HG03575 (cell line): ENCODE data around the gene LAMB1.

ENCODE experiments used
- ATAC-seq: cut with Tn5 transposase; IDR thresholded peaks from one replicate; pipeline ENCODE4 v1.9.1; 2021; ENCODE audit not compliant: unreplicated experiment, insufficient number of reproducible peaks, low FRiP score; ENCODE audit errors: extremely low read depth

The LAMB1 gene

GRCh38 chr7:108001764-108002725 is 916 bp downstream of the LAMB1 start:
- ATAC-seq, result no peak

GRCh38 chr7:108000875-108001763 is 1.8 kb downstream of the LAMB1 start:
- no peak for ATAC-seq

- no peak for ATAC-seq
Observed at GRCh38 chr7:107999779-108000560, 3.0 kb downstream of the LAMB1 start.

- ATAC-seq, result no peak
Observed at GRCh38 chr7:107998660-107999480, 4.1 kb downstream of the LAMB1 start.

GRCh38 chr7:107998150-107998549 is 4.8 kb downstream of the LAMB1 start:
- no peak for ATAC-seq

- no peak for ATAC-seq
Observed at GRCh38 chr7:107996072-107996882, 6.7 kb downstream of the LAMB1 start.

GRCh38 chr7:107995184-107996071 is 7.5 kb downstream of the LAMB1 start:
- ATAC-seq, result no peak

GRCh38 chr7:107994421-107995030 is 8.4 kb downstream of the LAMB1 start:
- ATAC-seq, result no peak

GRCh38 chr7:107993891-107994291 is 9.1 kb downstream of the LAMB1 start:
- no peak for ATAC-seq

GRCh38 chr7:107989618-107990373 is 13.2 kb downstream of the LAMB1 start:
- no peak for ATAC-seq

GRCh38 chr7:107982918-107983389 is 20.0 kb downstream of the LAMB1 start:
- ATAC-seq, result no peak

- no peak for ATAC-seq
Observed at GRCh38 chr7:107982042-107982840, 20.7 kb downstream of the LAMB1 start.

GRCh38 chr7:107981466-107981865 is 21.5 kb downstream of the LAMB1 start:
- no peak for ATAC-seq

GRCh38 chr7:107980671-107981190 is 22.2 kb downstream of the LAMB1 start:
- no peak for ATAC-seq
